NCI-H2171 (cell line): Measurements from ENCODE around the gene DTX3.
"Not testable (repeated sequence)": the region's sequence is repeated elsewhere in the genome, so short reads cannot be mapped to it uniquely, and the experiment has no call there.

Experiments used
- DNase-seq: peaks from one replicate; lab custom pipeline; 2025; lab: John Stamatoyannopoulos, UW

DTX3 gene

GRCh38 chr12:57632073-57632957 is 27.7 kb downstream of the DTX3 start:
- DNase-seq: peak; percentile 10

DNA sequence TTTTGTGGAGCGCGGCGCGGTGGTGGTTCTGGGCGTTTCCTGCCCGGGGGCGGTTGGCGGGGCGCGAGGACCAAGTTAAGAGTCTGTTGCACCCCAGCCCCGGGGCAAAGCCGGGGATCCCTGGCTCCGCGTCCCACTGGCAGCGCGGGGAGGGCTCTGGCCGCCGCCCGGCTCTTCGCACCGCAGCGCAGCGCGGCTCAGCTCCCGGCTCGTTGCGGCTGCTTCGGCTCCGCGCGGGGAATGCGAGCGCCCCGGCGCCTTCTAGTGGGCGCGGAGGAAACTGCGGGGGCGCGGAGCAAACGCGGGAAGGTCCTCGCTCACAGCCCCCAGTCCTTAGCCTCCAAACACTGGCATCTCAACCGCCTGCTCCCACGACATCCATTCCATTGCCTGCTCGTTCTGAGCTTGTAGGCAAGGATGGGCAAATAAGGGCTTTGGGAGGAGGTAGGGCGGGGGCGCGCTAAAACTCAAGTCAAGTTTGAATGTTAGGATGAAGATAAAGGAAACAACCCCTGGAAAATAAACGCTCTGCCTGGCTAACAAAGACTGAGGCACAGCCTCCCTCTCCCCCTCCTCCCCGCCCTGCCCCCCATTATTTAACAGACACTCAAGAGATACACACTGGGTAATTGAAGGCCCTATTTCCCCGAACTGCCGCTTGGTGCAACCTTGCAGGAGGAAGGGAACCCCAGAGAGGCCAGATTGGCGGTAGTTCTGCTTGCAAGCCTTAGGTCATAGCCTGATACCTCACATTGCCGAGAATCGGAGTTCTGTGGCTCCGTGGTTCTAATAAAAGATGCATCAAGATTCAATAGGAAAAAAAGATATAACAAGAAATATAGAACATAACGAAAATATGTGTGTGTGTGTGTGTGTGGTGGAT is 28.6 kb downstream of the DTX3 start, which contains the start of gene B4GALNT1:
TSS of gene B4GALNT1 (minus strand) at position 244 of the 883 bp plus-strand sequence. CDS start 1,069 bp downstream, outside the sequence.
- DNase-seq: peak; percentile 79

- DNase-seq: not testable (repeated sequence)
Observed at GRCh38 chr12:57636731-57637130, 32.1 kb downstream of the DTX3 start.

- DNase-seq: no peak
Observed at GRCh38 chr12:57637364-57637763, 32.7 kb downstream of the DTX3 start.

DNA sequence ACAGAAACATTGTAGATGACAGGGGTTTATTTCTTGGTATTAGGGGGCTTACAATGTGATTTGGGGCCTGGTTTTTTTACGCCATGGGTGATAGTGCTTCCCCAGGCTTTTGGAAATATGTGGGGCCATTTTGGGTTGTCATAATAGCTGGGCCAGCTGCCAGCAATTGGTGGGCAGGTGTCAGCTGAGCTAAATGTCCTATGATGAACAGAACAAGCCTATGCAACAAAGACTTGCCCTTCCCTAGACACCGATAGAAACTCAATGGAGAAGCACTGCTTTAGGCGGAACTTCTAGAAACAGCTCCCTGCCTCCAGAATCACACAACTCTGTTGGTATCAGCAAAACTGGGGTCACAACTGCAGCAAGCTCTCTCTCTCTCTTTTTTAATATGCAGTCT is 33.5 kb downstream of the DTX3 start:
- DNase-seq: no peak

- DNase-seq: no peak
Observed at GRCh38 chr12:57640175-57641042, 35.8 kb downstream of the DTX3 start.

DNA sequence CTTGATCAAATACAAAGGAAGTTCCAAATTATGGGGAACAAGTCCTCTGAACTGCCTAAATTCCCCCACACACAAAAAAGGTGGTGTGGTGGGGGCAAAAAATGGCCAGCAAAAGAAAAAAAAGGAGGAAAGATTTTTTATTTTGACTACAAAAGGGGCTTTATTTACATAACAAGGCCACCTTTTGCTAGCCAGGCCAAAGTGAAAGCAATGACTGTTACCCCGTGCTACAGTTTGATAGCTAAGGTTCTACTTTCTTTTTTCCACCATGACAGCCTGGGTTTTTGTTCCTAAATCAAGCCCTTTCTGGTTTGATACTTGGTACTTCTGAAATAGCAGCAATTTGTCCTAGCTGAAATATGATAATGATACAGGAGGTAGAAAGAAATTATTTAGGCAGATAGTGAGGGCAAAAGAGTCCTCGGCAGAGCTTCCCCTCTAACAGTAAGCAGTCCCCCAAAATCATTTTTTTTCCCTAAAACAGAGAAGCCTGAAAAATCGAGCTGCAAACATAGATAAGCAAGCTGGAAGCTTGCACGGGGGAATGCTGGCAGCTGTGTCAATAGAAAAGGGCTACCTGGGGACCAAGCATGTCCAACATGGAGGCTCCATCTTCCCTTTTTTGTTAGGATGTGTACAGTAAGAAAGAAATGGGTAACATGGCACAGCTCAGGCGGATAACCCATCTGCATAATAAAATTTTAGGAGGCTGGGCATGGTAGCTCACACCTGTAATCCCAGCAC is 37.2 kb downstream of the DTX3 start:
- no peak for DNase-seq

- DNase-seq: not testable (repeated sequence)
Observed at GRCh38 chr12:57645990-57646658, 41.5 kb downstream of the DTX3 start.

DNA sequence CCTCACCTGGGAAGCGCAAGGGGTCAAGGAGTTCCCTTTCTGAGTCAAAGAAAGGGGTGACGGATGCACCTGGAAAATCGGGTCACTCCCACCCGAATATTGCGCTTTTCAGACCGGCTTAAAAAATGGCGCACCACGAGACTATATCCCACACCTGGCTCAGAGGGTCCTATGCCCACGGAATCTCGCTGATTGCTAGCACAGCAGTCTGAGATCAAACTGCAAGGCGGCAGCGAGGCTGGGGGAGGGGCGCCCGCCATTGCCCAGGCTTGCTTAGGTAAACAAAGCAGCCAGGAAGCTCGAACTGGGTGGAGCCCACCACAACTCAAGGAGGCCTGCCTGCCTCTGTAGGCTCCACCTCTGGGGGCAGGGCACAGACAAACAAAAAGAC is 42.0 kb downstream of the DTX3 start:
- DNase-seq: not testable (repeated sequence)

- DNase-seq: no peak
Observed at GRCh38 chr12:57654042-57654441, 49.4 kb downstream of the DTX3 start.

DNA sequence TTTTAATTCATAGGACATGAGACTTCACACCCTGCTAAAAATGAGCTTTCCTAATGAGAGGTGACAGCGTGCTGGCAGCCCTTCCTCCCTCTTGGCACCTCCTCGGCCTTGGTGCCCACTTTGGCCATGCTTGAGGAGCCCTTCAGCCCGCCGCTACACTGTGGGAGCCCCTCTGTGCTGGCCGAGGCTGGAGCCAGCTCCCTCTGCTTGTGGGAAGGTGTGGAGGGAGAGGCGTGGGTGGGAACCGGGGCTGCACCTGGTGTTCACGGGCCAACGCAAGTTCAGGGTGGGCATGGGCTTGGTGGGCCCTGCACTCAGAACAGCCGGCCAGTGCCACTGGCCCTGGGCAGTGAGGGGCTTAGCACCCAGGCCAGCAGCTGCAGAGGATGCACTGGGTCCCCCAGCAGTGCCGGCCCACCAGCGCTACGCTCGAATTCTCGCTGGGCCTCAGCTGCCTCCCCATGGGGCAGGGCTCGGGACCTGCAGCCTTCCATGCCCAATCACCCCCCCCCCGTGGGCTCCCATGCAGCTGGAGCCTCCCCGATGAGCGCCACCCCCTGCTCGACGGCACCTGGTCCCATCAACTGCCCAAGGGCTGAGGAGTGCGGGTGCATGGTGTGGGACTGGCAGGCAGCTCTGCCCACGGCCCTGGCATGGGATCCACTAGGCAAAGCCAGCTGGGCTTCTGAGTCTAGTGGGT is 51.1 kb downstream of the DTX3 start:
- no peak for DNase-seq

- not testable (repeated sequence) for DNase-seq
Observed at GRCh38 chr12:57656408-57656807, 51.8 kb downstream of the DTX3 start.

GRCh38 chr12:57657744-57658143 is 53.1 kb downstream of the DTX3 start:
- no peak for DNase-seq

GRCh38 chr12:57658890-57659289 is 54.3 kb downstream of the DTX3 start:
- DNase-seq: no peak
